Skeletal muscle satellite cell (primary cell): ENCODE results near the gene MAP2K3.

Source experiments
- H3K27me3 ChIP-seq: 2 replicates; pipeline ENCODE4 v1.7.0; 2013; ENCODE audit warnings: low read length; ENCODE audit not compliant: control insufficient read depth, insufficient read depth
- H3K36me3 ChIP-seq: 2 replicates; pipeline ENCODE4 v1.7.0; 2013; ENCODE audit warnings: mild to moderate bottlenecking, control low read depth, low read length; ENCODE audit not compliant: insufficient read depth
- H3K4me1 ChIP-seq: 2 replicates; pipeline ENCODE4 v1.7.0; 2013; ENCODE audit warnings: low read length; ENCODE audit not compliant: control insufficient read depth, insufficient read depth
- H3K4me2 ChIP-seq: 2 replicates; pipeline ENCODE4 v1.7.0; 2013; ENCODE audit warnings: mild to moderate bottlenecking, low read length
- H3K4me3 ChIP-seq: 2 replicates; pipeline ENCODE4 v1.7.0; 2013; ENCODE audit warnings: low read length
- H3K9ac ChIP-seq: 2 replicates; pipeline ENCODE4 v1.7.0; 2013; ENCODE audit warnings: mild to moderate bottlenecking, low read depth, low read length, moderate library complexity
- H3K9me3 ChIP-seq: replicated peaks from 2 replicates; pipeline ENCODE4 v1.7.0; 2013; ENCODE audit warnings: mild to moderate bottlenecking, control low read depth, low read length

MAP2K3 gene

GRCh38 chr17:21262259-21262993 lies 22.1 kb upstream of the MAP2K3 start:
- Histone ChIP-seq H3K4me3 (no peak overlapping the region), H3K27me3 (peaks cover 12% of the 10 kb centered on the region), H3K9me3 (no peaks in the 10 kb centered on the region), H3K36me3 (no peaks in the 10 kb centered on the region), H3K4me1 (no peaks in the 10 kb centered on the region), H3K4me2 (no peak overlapping the region), H3K9ac (no peak overlapping the region)

- Histone ChIP-seq H3K27me3 (peaks cover 12% of the 10 kb centered on the region), H3K9me3 (no peaks in the 10 kb centered on the region), H3K4me1 (no peaks in the 10 kb centered on the region), H3K36me3 (no peaks in the 10 kb centered on the region), H3K4me3 (no peak overlapping the region), H3K4me2 (no peak overlapping the region), H3K9ac (no peak overlapping the region)
These were observed 21.1 kb upstream of the MAP2K3 start for GRCh38 chr17:21263376-21263775.

GRCh38 chr17:21268596-21269188 lies 15.8 kb upstream of the MAP2K3 start:
- Histone ChIP-seq H3K4me1 (no peaks in the 10 kb centered on the region), H3K9me3 (no peaks in the 10 kb centered on the region), H3K36me3 (no peaks in the 10 kb centered on the region), H3K9ac (no peak overlapping the region), H3K27me3 (peaks cover 5% of the 10 kb centered on the region), H3K4me3 (no peak overlapping the region), H3K4me2 (no peak overlapping the region)

GRCh38 chr17:21269394-21269793 lies 15.1 kb upstream of the MAP2K3 start:
- H3K36me3 ChIP-seq = no peaks in the 10 kb centered on the region
- H3K4me1 ChIP-seq = no peaks in the 10 kb centered on the region
- no peaks in the 10 kb centered on the region for H3K9me3 ChIP-seq
- H3K4me3 ChIP-seq = no peak overlapping the region
- H3K4me2 ChIP-seq = no peak overlapping the region
- H3K27me3 ChIP-seq = peaks cover 5% of the 10 kb centered on the region
- H3K9ac ChIP-seq = no peak overlapping the region

- Histone ChIP-seq H3K4me2 (no peak overlapping the region), H3K9me3 (no peaks in the 10 kb centered on the region), H3K9ac (no peak overlapping the region), H3K36me3 (no peaks in the 10 kb centered on the region), H3K4me1 (peaks cover 15% of the 10 kb centered on the region), H3K27me3 (no peaks in the 10 kb centered on the region), H3K4me3 (no peak overlapping the region)
These were observed 12.9 kb upstream of the MAP2K3 start for GRCh38 chr17:21271454-21272183.

GRCh38 chr17:21272250-21272649 lies 12.3 kb upstream of the MAP2K3 start:
- H3K9ac ChIP-seq = no peak overlapping the region
- peaks cover 15% of the 10 kb centered on the region for H3K4me1 ChIP-seq
- H3K27me3 ChIP-seq = no peaks in the 10 kb centered on the region
- no peaks in the 10 kb centered on the region for H3K36me3 ChIP-seq
- no peak overlapping the region for H3K4me2 ChIP-seq
- H3K4me3 ChIP-seq = no peak overlapping the region
- H3K9me3 ChIP-seq = no peaks in the 10 kb centered on the region

- no peak overlapping the region for H3K9ac ChIP-seq
- no peak overlapping the region for H3K4me3 ChIP-seq
- no peaks in the 10 kb centered on the region for H3K27me3 ChIP-seq
- peaks cover 15% of the 10 kb centered on the region for H3K4me1 ChIP-seq
- no peaks in the 10 kb centered on the region for H3K36me3 ChIP-seq
- H3K4me2 ChIP-seq = no peak overlapping the region
- no peaks in the 10 kb centered on the region for H3K9me3 ChIP-seq
These were observed 11.4 kb upstream of the MAP2K3 start for GRCh38 chr17:21272881-21273792.

GRCh38 chr17:21275047-21275578 lies 9.4 kb upstream of the MAP2K3 start:
- Histone ChIP-seq H3K27me3 (no peaks in the 10 kb centered on the region), H3K36me3 (no peaks in the 10 kb centered on the region), H3K4me2 (peak overlapping the region; percentile 98), H3K4me1 (peaks cover 15% of the 10 kb centered on the region), H3K9ac (peak overlapping the region; percentile 66), H3K9me3 (no peaks in the 10 kb centered on the region), H3K4me3 (peak overlapping the region; percentile 74)

- Histone ChIP-seq H3K36me3 (no peaks in the 10 kb centered on the region), H3K4me3 (peak overlapping the region; percentile 74), H3K9me3 (no peaks in the 10 kb centered on the region), H3K4me1 (peaks cover 15% of the 10 kb centered on the region), H3K27me3 (no peaks in the 10 kb centered on the region), H3K4me2 (peak overlapping the region; percentile 98), H3K9ac (peak overlapping the region; percentile 66)
These were observed 8.8 kb upstream of the MAP2K3 start for GRCh38 chr17:21275579-21276263.

- Histone ChIP-seq H3K4me1 (peaks cover 15% of the 10 kb centered on the region), H3K36me3 (no peaks in the 10 kb centered on the region), H3K4me3 (peak overlapping the region; percentile 74), H3K9ac (peak overlapping the region; percentile 66), H3K9me3 (no peaks in the 10 kb centered on the region), H3K27me3 (no peaks in the 10 kb centered on the region), H3K4me2 (peak overlapping the region; percentile 98)
These were observed 8.3 kb upstream of the MAP2K3 start for GRCh38 chr17:21276264-21276588.
